ENCODE data around the gene AMTN. TPM values are rescaled to one million over a fixed set of nuclear protein-coding genes. Genes with fewer than 3 reads are reported as not detected.

AMTN gene
- total RNA-seq, 2 donors from 2014 or later = not detected

GRCh38 chr4:70556856-70557255, 38.5 kb downstream of the AMTN start:
- intact Hi-C loops (cut with DNase I) = no loop called here
- DNase-seq (ENCODE audit: low spot score) = no peak

DNA sequence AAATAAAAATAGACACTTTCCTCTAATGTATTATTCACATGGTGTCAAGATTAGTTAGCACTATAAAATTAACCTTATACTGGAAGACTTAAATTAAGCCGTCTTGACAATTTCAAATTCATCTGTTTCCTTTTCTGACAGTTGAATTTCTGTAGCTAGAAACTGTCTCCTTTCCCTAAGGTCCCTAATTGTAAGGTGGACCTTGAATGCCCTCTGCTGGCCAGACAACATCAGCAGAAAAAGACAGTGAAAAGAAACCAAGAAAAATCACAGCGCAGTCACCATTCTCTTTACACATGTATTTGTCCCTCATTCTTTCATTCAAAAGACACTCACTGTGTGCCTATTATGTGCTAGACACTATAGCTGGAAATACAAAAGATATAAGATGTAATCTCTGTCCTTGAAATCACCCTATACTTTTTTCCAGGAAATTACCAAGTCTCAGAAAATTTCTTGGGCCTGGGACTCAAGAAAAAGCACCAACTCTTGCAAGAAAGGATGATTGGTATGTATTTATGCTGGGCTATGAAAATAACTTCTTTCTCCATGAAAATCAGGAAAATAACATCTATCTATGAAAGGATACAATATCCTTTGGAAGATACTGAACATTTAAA, 41.0 kb downstream of the AMTN start:
- intact Hi-C loops (cut with DNase I) = no loop called here
- DNase-seq (ENCODE audit: low spot score) = no peak

- intact Hi-C loops (cut with DNase I) = no loop called here
Observed at GRCh38 chr4:70559924-70560323, 41.6 kb downstream of the AMTN start.

GRCh38 chr4:70564033-70564432, 45.7 kb downstream of the AMTN start:
- no peak for DNase-seq (ENCODE audit: low spot score)
- intact Hi-C loops (cut with DNase I) = no loop called here

More at GRCh38 chr4:70559924-70560323, 41.6 kb downstream of the AMTN start:
- DNase-seq (ENCODE audit: low spot score) = no peak

DNA sequence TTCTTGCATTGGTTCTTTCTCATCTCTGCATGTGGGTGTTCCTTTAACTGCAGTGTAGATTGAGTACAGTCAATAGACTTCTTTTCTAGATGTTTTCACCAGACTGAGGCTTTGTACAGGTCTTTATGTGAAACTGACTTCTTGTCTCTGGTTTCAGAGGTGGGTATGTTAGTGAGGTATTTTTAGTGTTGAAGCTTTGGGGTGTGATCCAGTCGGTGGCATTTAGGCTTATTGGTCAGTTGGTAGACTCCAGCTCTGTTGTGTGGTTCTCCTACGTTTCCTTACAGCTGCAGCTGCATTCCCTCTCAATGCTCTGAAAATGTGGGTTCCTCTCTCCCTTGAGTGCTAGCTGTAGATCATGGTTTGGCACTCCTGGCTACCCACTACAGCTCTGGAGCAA, 52.4 kb downstream of the AMTN start:
- no peak for DNase-seq (ENCODE audit: low spot score)
- intact Hi-C loops (cut with DNase I) = loop anchor here in 1 of 2 donors (5.0 kb wide), 1 partner anchor 1752 kb away; no protein-coding TSS in a partner anchor

GRCh38 chr4:70571772-70572171, 53.4 kb downstream of the AMTN start:
- DNase-seq (ENCODE audit: low spot score) = no peak
- intact Hi-C loops (cut with DNase I) = loop anchor here in 1 of 2 donors (5.0 kb wide), 1 partner anchor 1751 kb away; no protein-coding TSS in a partner anchor

DNA sequence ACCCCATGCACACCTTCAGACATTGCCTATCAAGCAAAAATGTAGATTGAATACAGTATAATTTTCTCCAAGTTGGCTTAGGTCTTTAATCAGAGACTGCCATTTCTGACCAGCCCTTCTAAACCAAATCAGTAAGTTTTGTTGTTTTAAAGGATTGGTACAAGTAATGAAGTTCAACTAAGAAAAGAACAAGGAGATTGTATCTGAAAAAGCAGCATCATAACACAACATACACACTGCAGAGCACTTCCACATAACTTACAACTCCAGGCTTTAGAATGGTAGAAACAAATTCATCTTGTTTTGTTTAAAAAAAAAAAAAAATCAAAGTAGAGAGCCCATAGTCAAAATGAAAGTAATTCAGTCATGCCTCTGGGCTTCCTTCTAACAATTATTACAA, 57.6 kb downstream of the AMTN start:
- intact Hi-C loops (cut with DNase I) = no loop called here
- DNase-seq (ENCODE audit: low spot score) = no peak

GRCh38 chr4:70577220-70577927, 59.0 kb downstream of the AMTN start:
- no peak for DNase-seq (ENCODE audit: low spot score)
- intact Hi-C loops (cut with DNase I) = no loop called here

DNA sequence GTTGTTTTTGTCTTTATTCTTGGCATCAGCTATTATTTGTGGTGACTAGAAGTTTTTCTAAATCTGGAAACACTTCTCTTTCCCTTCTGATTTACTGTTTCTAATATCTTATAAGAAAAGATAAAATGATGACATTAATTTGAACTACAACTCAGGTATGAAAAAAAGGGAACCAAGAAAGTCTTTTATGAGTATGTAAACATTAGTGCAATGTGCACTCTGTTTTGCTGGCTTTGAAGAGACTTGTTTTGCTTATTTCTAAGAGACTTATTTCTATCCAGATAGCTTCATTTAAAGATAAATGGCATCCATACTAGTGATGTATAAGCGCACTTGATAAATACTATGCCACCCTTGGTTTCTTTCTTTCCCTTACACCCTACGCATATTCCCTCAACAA, 63.6 kb downstream of the AMTN start:
- no peak for DNase-seq (ENCODE audit: low spot score)

More for the DNA sequence above, 63.6 kb downstream of the AMTN start:
- intact Hi-C loops (cut with DNase I) = no loop called here

Other genes starting within 250 kb of the AMTN start
- not detected for gene CABS1, start 183.6 kb upstream of the AMTN start, total RNA-seq
- not detected for gene SMR3A, start 157.8 kb upstream of the AMTN start, total RNA-seq
- not detected for gene SMR3B, start 135.4 kb upstream of the AMTN start, total RNA-seq
- not detected for gene OPRPN, start 120.6 kb upstream of the AMTN start, total RNA-seq
- not detected for gene MUC7, start 46.4 kb upstream of the AMTN start, total RNA-seq
- not detected for gene AMBN, start 73.7 kb downstream of the AMTN start, total RNA-seq
- gene ENAM, start 110.2 kb downstream of the AMTN start, total RNA-seq = under 1 TPM; 0.14 to 0.62 TPM
- gene JCHAIN, start 147.9 kb downstream of the AMTN start, total RNA-seq = 10 to 100 TPM in 1 of 2 donors, 1 to 10 TPM in 1; 8.8 to 12.8 TPM
- 10 to 100 TPM; 22.0 to 23.2 TPM for gene UTP3, start 170.0 kb downstream of the AMTN start, total RNA-seq
- 10 to 100 TPM; 58.5 to 62.3 TPM for gene RUFY3, start 203.4 kb downstream of the AMTN start, total RNA-seq